Left lung (tissue), 10 donors: ENCODE data around the gene SCTR. TPM values are rescaled to one million over a fixed set of nuclear protein-coding genes. Genes with fewer than 3 reads are reported as not detected.

Source experiments
- ATAC-seq: fragments of 200-7000 bp; cut with Tn5 transposase; one replicate; pipeline ENCODE4 v1.9.1; 2020; ENCODE audit warnings: moderate library complexity
- DNase-seq, 4 donors: peaks; one replicate each; pipeline ENCODE4 v3.0.0-alpha.2; 2013 to 2020
- H3K27ac ChIP-seq, 2 donors: fragments of 200-600 bp; sonication (generic) in 1 of 2; one replicate each; pipeline versions ENCODE4 v1.5.0 to v1.8.0; 2020 to 2021
- H3K27me3 ChIP-seq, 2 donors: fragments of 200-600 bp; sonication (generic) in 1 of 2; one replicate each; pipeline versions ENCODE4 v1.5.0 to v1.8.0; 2020 to 2021
- H3K36me3 ChIP-seq, 2 donors: fragments of 200-600 bp; sonication (generic) in 1 of 2; one replicate each; pipeline versions ENCODE4 v1.5.0 to v1.8.0; 2020 to 2021
- H3K4me1 ChIP-seq, 2 donors: fragments of 200-600 bp; one replicate each; pipeline ENCODE4 v1.8.0; 2021
- H3K4me3 ChIP-seq, 2 donors: fragments of 200-600 bp; sonication (generic) in 1 of 2; one replicate each; pipeline versions ENCODE4 v1.5.0 to v1.8.0; 2020 to 2021; ENCODE audit warnings: mild to moderate bottlenecking in 1 of 2
- H3K9me3 ChIP-seq, 2 donors: fragments of 200-600 bp; sonication (generic) in 1 of 2; one replicate each; pipeline versions ENCODE4 v1.5.0 to v1.8.0; 2020 to 2021
- intact Hi-C, 2 donors: fragments of 100-400 bp; cut with DNase I; formaldehyde crosslinking; loops; one replicate each; pipeline versions ENCODE4 v1.11.2 to v1.14.2; 2022
- polyA plus RNA-seq, 6 donors: library from polyadenylated mRNA; unstranded; fragments of 120-200 nt; gene quantifications; one replicate each; pipeline ENCODE4 v1.2.1, GENCODE V29; 2013; ENCODE audit not compliant: insufficient read length in 6 of 6
- total RNA-seq, 2 donors: library from RNA; stranded (reverse); fragmentation: NEBNext Ultra II Directional; extraction: Animal tissue kit (Norgen Biotek cat#: 25700); gene quantifications; one replicate each; pipeline ENCODE4 v1.2.1, GENCODE V29; 2021
- TF ChIP-seq, protein P1 (sequence below), 2 donors: fragments of 200-600 bp; sonication (generic) in 1 of 2; IDR thresholded peaks; one replicate each; pipeline versions ENCODE4 v1.5.0 to v1.8.0; 2021; ENCODE audit warnings: antibody characterized with exemption in 2 of 2
- donor health status: DM: no; HTN: yes; CAD: no.
- donor health status: DM: no; HTN: no; CAD: no.

SCTR gene
- total and polyA plus RNA-seq, 8 donors: 2.2 to 13.7 (median 8.0) TPM

DNA sequence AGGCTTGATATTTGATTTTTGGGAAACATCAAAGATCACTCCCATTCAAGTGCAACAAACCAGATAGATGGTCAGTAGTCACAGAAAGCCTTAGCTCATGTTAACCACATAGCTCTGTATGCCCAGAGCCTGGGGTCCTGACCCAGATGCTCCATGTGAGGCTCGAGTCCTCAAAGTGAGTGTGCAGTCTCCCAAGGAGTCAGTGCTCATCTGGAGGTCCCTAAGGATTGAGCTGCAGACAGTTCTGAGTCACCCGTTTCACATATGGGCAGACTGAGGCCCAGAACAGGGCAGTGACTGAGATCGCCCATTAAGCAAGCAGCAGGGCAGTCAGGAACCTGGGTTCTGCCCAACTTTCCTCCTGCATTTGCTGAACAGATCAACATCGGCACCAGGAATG is 83.4 kb downstream of the SCTR start:
- H3K4me3 ChIP-seq: no peak overlapping the region
- no peaks in the 10 kb centered on the region for H3K27me3 ChIP-seq
- no peaks in the 10 kb centered on the region for H3K36me3 ChIP-seq
- no peak for DNase-seq
- no peak overlapping the region for H3K27ac ChIP-seq
- intact Hi-C loops: no loop called here
- H3K9me3 ChIP-seq: no peaks in the 10 kb centered on the region
- no peak for ATAC-seq
- peaks cover 0 to 9% of the 10 kb centered on the region in 2 donors for H3K4me1 ChIP-seq
- TF ChIP-seq, protein P1, sequence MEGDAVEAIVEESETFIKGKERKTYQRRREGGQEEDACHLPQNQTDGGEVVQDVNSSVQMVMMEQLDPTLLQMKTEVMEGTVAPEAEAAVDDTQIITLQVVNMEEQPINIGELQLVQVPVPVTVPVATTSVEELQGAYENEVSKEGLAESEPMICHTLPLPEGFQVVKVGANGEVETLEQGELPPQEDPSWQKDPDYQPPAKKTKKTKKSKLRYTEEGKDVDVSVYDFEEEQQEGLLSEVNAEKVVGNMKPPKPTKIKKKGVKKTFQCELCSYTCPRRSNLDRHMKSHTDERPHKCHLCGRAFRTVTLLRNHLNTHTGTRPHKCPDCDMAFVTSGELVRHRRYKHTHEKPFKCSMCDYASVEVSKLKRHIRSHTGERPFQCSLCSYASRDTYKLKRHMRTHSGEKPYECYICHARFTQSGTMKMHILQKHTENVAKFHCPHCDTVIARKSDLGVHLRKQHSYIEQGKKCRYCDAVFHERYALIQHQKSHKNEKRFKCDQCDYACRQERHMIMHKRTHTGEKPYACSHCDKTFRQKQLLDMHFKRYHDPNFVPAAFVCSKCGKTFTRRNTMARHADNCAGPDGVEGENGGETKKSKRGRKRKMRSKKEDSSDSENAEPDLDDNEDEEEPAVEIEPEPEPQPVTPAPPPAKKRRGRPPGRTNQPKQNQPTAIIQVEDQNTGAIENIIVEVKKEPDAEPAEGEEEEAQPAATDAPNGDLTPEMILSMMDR (IDR thresholded peaks at IDR 0.05): no peak

DNA sequence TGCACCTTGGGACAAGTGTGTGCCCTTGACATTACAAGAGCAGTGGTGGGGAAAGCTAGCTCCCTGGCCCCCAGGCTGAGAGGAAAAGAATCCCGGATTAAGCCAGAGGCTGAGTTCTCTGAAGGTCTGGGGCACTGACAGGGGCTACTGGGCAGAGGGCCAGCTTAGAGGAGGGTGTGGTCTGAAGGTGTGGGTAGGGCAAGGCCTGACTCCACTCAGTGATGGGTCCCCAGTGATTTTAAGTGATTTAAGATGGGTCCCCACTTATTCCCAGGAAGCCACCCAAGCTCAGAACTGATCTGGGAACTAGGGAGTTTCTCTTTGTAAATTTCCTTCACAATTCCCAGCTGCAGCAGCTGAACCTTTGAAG is 83.8 kb downstream of the SCTR start:
- DNase-seq (no peak), ATAC-seq (no peak)
- Histone ChIP-seq H3K4me1 (peaks cover 1 to 13% of the 10 kb centered on the region in 2 donors), H3K4me3 (no peak overlapping the region), H3K36me3 (no peaks in the 10 kb centered on the region), H3K9me3 (no peaks in the 10 kb centered on the region), H3K27me3 (no peaks in the 10 kb centered on the region), H3K27ac (no peak overlapping the region)
- TF ChIP-seq, protein P1 (IDR thresholded peaks at IDR 0.05): no peak
- intact Hi-C loops: no loop called here

DNA sequence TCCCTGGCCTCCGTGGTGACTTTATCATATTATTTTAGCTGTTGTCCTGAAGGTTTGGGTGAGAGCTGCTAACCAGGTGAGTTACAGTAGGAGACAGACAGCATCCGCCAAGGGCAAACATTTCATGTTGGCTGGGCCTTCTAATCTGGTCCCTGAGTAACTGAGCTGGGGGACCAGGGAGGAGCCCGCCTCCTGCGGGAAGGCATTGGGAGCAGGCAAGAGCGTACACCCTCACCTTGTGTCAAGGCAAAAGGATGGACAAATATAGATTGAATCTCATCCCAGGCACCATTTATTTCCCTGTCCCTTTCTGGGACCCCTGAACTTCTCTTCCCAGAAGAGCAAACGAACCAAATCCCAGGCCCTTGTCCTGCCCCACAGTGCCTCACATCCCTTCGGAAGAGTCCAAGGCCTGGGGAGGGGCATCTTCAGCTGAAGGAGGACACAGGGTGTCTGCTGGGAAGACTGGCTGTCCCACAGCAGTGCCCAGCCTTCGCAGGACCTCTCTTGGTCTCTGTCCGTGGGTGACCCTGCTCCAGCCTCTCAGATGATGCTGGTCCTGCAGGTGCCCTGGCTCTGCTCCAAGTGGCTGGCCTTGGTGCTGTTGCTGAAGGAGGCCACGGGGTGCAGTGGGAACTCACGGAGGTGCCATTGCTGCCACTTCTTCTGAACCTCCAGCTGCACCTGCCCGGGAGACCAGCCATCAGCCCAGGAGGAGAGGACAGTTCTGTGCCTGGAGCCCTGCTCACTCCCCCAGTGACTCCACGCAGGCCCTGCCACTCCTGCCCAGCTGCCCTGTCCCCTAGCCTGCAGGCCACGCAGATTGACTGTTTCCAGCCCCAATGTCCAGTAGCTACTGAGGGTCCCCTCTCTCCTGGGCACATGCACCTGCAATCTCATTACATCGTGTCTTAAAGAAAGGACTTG is 84.4 kb downstream of the SCTR start:
- no peaks in the 10 kb centered on the region for H3K9me3 ChIP-seq
- TF ChIP-seq, protein P1 (IDR thresholded peaks at IDR 0.05): no peak
- no peak for DNase-seq
- intact Hi-C loops: no loop called here
- peaks cover 7 to 16% of the 10 kb centered on the region in 2 donors for H3K4me1 ChIP-seq
- no peak overlapping the region for H3K27ac ChIP-seq
- no peak overlapping the region for H3K4me3 ChIP-seq
- H3K27me3 ChIP-seq: no peaks in the 10 kb centered on the region
- no peaks in the 10 kb centered on the region for H3K36me3 ChIP-seq
- ATAC-seq: no peak

DNA sequence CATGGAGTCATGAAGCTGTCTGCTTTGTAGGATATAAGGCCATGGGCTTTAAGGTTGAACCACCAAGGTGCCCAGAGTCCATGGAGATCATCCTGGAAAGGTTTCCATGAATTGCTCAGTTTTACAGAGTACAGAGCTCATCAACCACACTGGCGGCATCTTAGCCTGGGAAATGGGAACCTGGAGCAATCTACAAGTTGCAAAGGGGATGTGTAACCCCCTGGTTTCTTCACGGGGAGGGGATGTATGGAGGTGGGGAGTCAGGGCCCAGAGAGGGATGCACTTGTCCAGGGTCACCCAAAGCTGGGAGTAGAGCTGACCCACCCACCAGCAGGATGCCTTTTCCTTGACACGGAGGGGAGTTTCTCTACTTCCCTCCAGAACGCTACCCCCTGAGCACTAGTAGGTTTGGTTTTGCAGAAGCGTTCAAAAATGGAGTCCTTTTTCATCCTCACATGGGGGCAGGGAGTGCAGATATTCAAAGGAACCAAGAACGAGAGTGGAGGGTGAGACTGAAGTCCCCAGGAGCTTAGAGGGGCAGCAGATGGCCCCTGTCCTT is 85.5 kb downstream of the SCTR start:
- Histone ChIP-seq H3K27me3 (no peaks in the 10 kb centered on the region), H3K36me3 (no peaks in the 10 kb centered on the region), H3K27ac (no peak overlapping the region), H3K4me3 (no peak overlapping the region), H3K4me1 (peaks cover 7 to 23% of the 10 kb centered on the region in 2 donors), H3K9me3 (no peaks in the 10 kb centered on the region)
- ATAC-seq (no peak), DNase-seq (no peak)
- intact Hi-C loops: no loop called here
- TF ChIP-seq, protein P1 (IDR thresholded peaks at IDR 0.05): no peak

DNA sequence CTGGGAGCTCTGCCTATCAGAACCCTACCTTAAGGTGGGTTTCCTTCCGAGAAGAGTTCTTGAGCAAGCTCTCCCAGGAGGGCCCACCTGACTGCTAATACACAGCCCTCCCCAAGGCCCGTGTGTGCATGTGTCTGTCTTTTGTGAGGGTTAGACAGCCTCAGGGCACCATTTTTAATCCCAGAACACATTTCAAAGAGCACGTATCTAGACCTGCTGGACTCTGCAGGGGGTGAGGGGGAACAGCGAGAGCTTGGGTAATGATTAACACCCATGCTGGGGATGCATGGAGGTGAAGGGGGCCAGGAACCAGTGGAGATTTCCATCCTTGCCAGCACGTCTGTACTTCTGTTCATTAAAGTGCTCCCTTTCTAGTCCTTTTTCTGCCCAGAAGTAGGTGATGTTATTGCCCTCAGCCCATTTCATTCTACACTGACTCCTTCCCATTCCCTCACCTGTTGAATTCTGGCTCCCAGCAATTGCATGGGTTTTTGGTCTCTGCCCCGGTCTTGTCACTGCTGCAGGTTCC is 86.1 kb downstream of the SCTR start:
- Histone ChIP-seq H3K27me3 (peaks cover 0 to 5% of the 10 kb centered on the region in 2 donors), H3K36me3 (no peaks in the 10 kb centered on the region), H3K9me3 (no peaks in the 10 kb centered on the region), H3K4me3 (no peak overlapping the region), H3K27ac (no peak overlapping the region), H3K4me1 (peaks cover 13 to 29% of the 10 kb centered on the region in 2 donors)
- ATAC-seq: no peak
- DNase-seq: no peak
- intact Hi-C loops: no loop called here
- TF ChIP-seq, protein P1 (IDR thresholded peaks at IDR 0.05): no peak
